Inferior parietal cortex (tissue), 1 donor: ENCODE results near the gene CRIM1.

Experiments
- DNase-seq: peaks from one replicate; pipeline ENCODE4 v3.0.0-alpha.2; 2016; ENCODE audit errors: extremely low spot score

The CRIM1 gene

GRCh38 chr2:36577884-36578283 is 222.3 kb downstream of the CRIM1 start:
- no peak for DNase-seq

- DNase-seq = no peak
Observed at GRCh38 chr2:36578343-36579296, 223.0 kb downstream of the CRIM1 start.

DNA sequence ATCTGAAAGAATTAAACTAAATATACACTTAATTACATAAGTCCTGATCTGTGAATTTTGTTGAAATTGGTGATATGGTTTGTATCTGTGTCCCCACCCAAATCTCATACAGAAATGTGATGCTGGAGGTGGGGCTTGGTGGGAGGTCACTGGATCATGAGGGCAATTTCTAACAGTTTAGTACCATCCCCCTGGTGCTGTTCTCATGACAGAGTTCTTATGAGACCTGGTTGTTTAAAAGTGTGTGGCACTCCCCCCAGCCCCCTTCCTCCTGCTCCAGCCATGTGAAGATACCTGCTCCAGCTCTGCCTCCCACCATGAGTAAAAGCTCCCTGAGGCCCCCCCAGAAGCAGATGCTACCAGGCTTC is 223.7 kb downstream of the CRIM1 start:
- DNase-seq = no peak

DNA sequence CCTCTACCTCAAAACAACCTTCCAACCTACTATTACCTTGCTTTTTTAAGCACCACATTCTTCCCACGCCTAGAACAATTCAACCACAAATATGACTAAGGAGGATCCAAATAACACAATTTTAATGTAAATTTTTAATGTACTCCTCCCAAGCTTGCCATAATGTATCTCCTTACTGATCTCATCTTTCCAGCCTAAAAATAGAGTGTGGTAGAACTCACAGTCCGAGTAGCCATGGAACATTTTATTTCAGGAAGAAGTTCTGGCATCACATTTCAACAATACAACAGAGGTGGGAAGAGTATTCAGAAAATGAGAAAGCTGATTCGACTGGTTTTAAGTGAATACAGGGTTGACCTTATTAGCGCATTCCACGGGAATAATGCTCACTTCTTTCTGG is 227.0 kb downstream of the CRIM1 start:
- no peak for DNase-seq

GRCh38 chr2:36582951-36583350 is 227.4 kb downstream of the CRIM1 start:
- no peak for DNase-seq

GRCh38 chr2:36584148-36584794 is 228.7 kb downstream of the CRIM1 start:
- no peak for DNase-seq

- DNase-seq = no peak
Observed at GRCh38 chr2:36586672-36587071, 231.1 kb downstream of the CRIM1 start.

DNA sequence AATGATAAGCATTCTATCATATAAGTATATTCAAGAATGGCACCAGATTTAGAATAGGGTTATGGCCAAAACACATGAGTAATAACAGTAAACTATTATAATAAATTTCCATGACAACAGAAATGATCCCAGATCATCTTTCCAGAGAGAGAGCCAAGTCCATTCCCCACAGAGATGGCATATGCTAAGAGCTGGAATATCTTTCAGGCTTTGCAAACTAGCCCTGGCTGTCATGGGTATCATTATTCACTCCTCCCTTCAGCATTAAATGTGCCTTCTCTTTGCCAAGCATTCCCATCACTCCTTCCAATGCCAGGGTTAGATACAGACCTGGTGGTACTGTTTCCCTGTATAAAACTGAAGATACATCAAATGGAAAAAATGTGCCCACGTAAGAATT is 231.5 kb downstream of the CRIM1 start:
- no peak for DNase-seq

- no peak for DNase-seq
Observed at GRCh38 chr2:36587556-36587955, 232.0 kb downstream of the CRIM1 start.

DNA sequence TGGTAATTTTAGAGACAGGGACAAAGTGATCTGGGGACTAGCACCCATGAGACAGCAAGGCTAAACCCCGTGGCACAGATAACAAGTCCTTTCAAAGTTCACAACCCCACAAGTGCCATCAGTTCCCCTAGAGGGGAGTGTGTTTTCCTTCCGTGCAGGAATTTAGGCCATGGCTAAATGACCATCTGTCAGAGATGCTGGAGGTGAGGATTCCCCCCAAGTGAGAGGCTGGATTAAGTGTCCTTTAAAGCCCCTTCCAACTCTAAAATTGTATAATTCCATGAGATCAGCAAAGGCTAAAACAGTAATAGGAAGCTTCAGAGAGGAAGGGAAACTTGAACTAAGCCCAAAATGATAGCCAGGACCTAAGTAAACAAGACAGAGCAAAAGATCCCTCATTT is 233.7 kb downstream of the CRIM1 start:
- DNase-seq = no peak

GRCh38 chr2:36594849-36595248 is 239.3 kb downstream of the CRIM1 start:
- DNase-seq = no peak

GRCh38 chr2:36596397-36596796 is 240.8 kb downstream of the CRIM1 start:
- DNase-seq = no peak

- DNase-seq = peak; percentile 40
Observed at GRCh38 chr2:36597003-36597531, 241.5 kb downstream of the CRIM1 start.

GRCh38 chr2:36597532-36598377 is 242.2 kb downstream of the CRIM1 start, which contains the start of gene FEZ2:
TSS of gene FEZ2 (minus strand) at chr2:36598168. CDS start at chr2:36598142, 26 bp downstream.
- peak; percentile 49 for DNase-seq
